ENCODE results near the gene VPS8.

Gene VPS8

DNA sequence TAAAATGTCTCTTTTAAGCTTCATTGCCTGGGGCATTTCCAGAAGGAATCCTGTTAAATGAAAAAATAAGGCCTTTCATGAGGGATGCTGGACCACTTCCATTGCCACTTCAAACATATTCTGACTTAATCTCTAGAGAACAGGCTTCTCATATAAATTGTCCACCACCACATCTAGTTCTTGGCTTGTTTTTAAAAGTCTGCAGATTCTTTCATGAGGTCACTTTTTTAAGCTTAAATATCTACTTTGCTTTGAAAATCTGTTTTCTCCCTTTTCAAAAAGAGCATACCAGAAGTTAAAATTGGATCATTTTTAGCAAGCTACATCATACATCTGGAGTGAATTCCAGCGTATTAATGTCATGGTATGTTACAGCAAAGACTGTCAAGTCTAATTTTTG is 209.3 kb downstream of the VPS8 start:
- H3K4me2 ChIP-seq (ENCODE audit: low read length), result no peak overlapping the region
- no peak overlapping the region for H3K9ac ChIP-seq
- H3K27me3 ChIP-seq (ENCODE audit: control insufficient read depth, insufficient read depth, low read length), result no peaks in the 10 kb centered on the region
- no peak overlapping the region for H3K4me3 ChIP-seq (ENCODE audit: low read depth, low read length)
- H3K27ac ChIP-seq, result no peak overlapping the region
- H3K4me1 ChIP-seq, result no peaks in the 10 kb centered on the region
- TF ChIP-seq, protein P1, sequence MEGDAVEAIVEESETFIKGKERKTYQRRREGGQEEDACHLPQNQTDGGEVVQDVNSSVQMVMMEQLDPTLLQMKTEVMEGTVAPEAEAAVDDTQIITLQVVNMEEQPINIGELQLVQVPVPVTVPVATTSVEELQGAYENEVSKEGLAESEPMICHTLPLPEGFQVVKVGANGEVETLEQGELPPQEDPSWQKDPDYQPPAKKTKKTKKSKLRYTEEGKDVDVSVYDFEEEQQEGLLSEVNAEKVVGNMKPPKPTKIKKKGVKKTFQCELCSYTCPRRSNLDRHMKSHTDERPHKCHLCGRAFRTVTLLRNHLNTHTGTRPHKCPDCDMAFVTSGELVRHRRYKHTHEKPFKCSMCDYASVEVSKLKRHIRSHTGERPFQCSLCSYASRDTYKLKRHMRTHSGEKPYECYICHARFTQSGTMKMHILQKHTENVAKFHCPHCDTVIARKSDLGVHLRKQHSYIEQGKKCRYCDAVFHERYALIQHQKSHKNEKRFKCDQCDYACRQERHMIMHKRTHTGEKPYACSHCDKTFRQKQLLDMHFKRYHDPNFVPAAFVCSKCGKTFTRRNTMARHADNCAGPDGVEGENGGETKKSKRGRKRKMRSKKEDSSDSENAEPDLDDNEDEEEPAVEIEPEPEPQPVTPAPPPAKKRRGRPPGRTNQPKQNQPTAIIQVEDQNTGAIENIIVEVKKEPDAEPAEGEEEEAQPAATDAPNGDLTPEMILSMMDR (IDR thresholded peaks at IDR 0.05), result no peak
- H3K36me3 ChIP-seq (ENCODE audit: control insufficient read depth, insufficient read depth, low read length), result no peaks in the 10 kb centered on the region
- H3K79me2 ChIP-seq, result no peaks in the 10 kb centered on the region
- no peaks in the 10 kb centered on the region for H3K9me3 ChIP-seq (ENCODE audit: control insufficient read depth, low read length)
- H2AFZ ChIP-seq, result no peak overlapping the region

- H3K9me3 ChIP-seq (ENCODE audit: control insufficient read depth, low read length), result no peaks in the 10 kb centered on the region
- TF ChIP-seq, protein P1 (IDR thresholded peaks at IDR 0.05), result no peak
- no peaks in the 10 kb centered on the region for H3K27me3 ChIP-seq (ENCODE audit: control insufficient read depth, insufficient read depth, low read length)
- H2AFZ ChIP-seq, result no peak overlapping the region
- H3K36me3 ChIP-seq (ENCODE audit: control insufficient read depth, insufficient read depth, low read length), result no peaks in the 10 kb centered on the region
- no peaks in the 10 kb centered on the region for H3K79me2 ChIP-seq
- no peak overlapping the region for H3K4me2 ChIP-seq (ENCODE audit: low read length)
- no peak overlapping the region for H3K9ac ChIP-seq
- no peak overlapping the region for H3K27ac ChIP-seq
- H3K4me3 ChIP-seq (ENCODE audit: low read depth, low read length), result no peak overlapping the region
- no peaks in the 10 kb centered on the region for H3K4me1 ChIP-seq
Observed at GRCh38 chr3:185024406-185024805, 212.4 kb downstream of the VPS8 start.

GRCh38 chr3:185024966-185025365 is 213.0 kb downstream of the VPS8 start:
- TF ChIP-seq, protein P1 (IDR thresholded peaks at IDR 0.05), result no peak
- no peaks in the 10 kb centered on the region for H3K79me2 ChIP-seq
- no peaks in the 10 kb centered on the region for H3K9me3 ChIP-seq (ENCODE audit: control insufficient read depth, low read length)
- no peaks in the 10 kb centered on the region for H3K36me3 ChIP-seq (ENCODE audit: control insufficient read depth, insufficient read depth, low read length)
- no peak overlapping the region for H3K4me2 ChIP-seq (ENCODE audit: low read length)
- no peaks in the 10 kb centered on the region for H3K4me1 ChIP-seq
- no peak overlapping the region for H3K9ac ChIP-seq
- no peak overlapping the region for H3K4me3 ChIP-seq (ENCODE audit: low read depth, low read length)
- no peak overlapping the region for H3K27ac ChIP-seq
- H3K27me3 ChIP-seq (ENCODE audit: control insufficient read depth, insufficient read depth, low read length), result no peaks in the 10 kb centered on the region
- no peak overlapping the region for H2AFZ ChIP-seq

DNA sequence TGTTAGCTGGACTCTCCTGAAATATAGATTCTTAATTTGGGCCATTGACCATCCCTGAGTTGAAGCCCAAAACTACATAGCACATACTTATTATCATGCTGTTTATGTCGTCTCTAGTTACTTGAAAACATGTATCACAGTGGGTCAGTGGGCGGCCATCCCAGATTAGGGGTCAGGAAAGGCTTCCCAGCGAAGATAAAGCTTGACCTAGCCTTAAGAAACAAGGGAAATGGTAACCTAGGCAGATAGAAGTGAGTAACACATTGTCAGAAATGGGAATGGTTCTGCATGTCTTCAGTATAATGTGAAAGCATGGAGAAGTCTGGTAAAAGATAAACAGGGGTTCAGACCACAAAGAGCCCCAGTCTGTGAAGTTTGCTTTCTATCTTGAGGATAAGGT is 216.2 kb downstream of the VPS8 start:
- no peak overlapping the region for H3K9ac ChIP-seq
- no peak overlapping the region for H3K4me2 ChIP-seq (ENCODE audit: low read length)
- no peak overlapping the region for H3K27ac ChIP-seq
- TF ChIP-seq, protein P1 (IDR thresholded peaks at IDR 0.05), result no peak
- no peaks in the 10 kb centered on the region for H3K4me1 ChIP-seq
- H3K9me3 ChIP-seq (ENCODE audit: control insufficient read depth, low read length), result no peaks in the 10 kb centered on the region
- no peak overlapping the region for H2AFZ ChIP-seq
- no peak overlapping the region for H3K4me3 ChIP-seq (ENCODE audit: low read depth, low read length)
- H3K79me2 ChIP-seq, result no peaks in the 10 kb centered on the region
- no peaks in the 10 kb centered on the region for H3K36me3 ChIP-seq (ENCODE audit: control insufficient read depth, insufficient read depth, low read length)
- no peaks in the 10 kb centered on the region for H3K27me3 ChIP-seq (ENCODE audit: control insufficient read depth, insufficient read depth, low read length)

GRCh38 chr3:185029086-185029485 is 217.1 kb downstream of the VPS8 start:
- Histone ChIP-seq H3K27ac (no peak overlapping the region), H3K4me2 (ENCODE audit: low read length) (no peak overlapping the region), H3K4me3 (ENCODE audit: low read depth, low read length) (no peak overlapping the region), H3K9me3 (ENCODE audit: control insufficient read depth, low read length) (no peaks in the 10 kb centered on the region), H3K79me2 (no peaks in the 10 kb centered on the region), H3K4me1 (no peaks in the 10 kb centered on the region), H3K27me3 (ENCODE audit: control insufficient read depth, insufficient read depth, low read length) (no peaks in the 10 kb centered on the region), H3K36me3 (ENCODE audit: control insufficient read depth, insufficient read depth, low read length) (no peaks in the 10 kb centered on the region), H2AFZ (no peak overlapping the region), H3K9ac (no peak overlapping the region)
- TF ChIP-seq, protein P1 (IDR thresholded peaks at IDR 0.05), result no peak
